HG03378 (cell line): ENCODE measurements around the gene HDAC4.

ENCODE experiments used
- ATAC-seq: cut with Tn5 transposase; IDR thresholded peaks from one replicate; pipeline ENCODE4 v1.9.1; 2021; ENCODE audit warnings: mild to moderate bottlenecking, moderate library complexity; ENCODE audit not compliant: unreplicated experiment

HDAC4 gene

GRCh38 chr2:239008677-239009588 is 391.9 kb downstream of the HDAC4 start:
- ATAC-seq, result no peak

- ATAC-seq, result no peak
These were observed 392.8 kb downstream of the HDAC4 start for GRCh38 chr2:239008004-239008403.

GRCh38 chr2:239006622-239007285 is 394.1 kb downstream of the HDAC4 start:
- no peak for ATAC-seq

GRCh38 chr2:239005586-239005985 is 395.2 kb downstream of the HDAC4 start:
- no peak for ATAC-seq

GRCh38 chr2:239004274-239005015 is 396.4 kb downstream of the HDAC4 start:
- no peak for ATAC-seq

- no peak for ATAC-seq
These were observed 397.1 kb downstream of the HDAC4 start for GRCh38 chr2:239003624-239004273.

GRCh38 chr2:239002954-239003623 is 397.7 kb downstream of the HDAC4 start:
- no peak for ATAC-seq

GRCh38 chr2:239002591-239002953 is 398.2 kb downstream of the HDAC4 start:
- no peak for ATAC-seq

- no peak for ATAC-seq
These were observed 399.0 kb downstream of the HDAC4 start for GRCh38 chr2:239001794-239002193.

- no peak for ATAC-seq
These were observed 400.2 kb downstream of the HDAC4 start for GRCh38 chr2:239000500-239001073.

GRCh38 chr2:239000089-239000488 is 400.7 kb downstream of the HDAC4 start:
- ATAC-seq, result no peak

GRCh38 chr2:238999291-238999741 is 401.5 kb downstream of the HDAC4 start:
- ATAC-seq, result no peak

GRCh38 chr2:238998801-238999200 is 402.0 kb downstream of the HDAC4 start:
- ATAC-seq, result no peak
